ENCODE data around the gene SNX15. TPM values are rescaled to one million over a fixed set of nuclear protein-coding genes. Genes with fewer than 3 reads are reported as not detected.

SNX15 gene
- total RNA-seq, 1 donor from 2014 or later = 26.9 TPM

GRCh38 chr11:64994318-64994717, 32.9 kb upstream of the SNX15 start:
- H3K4me3 Mint-ChIP-seq (ENCODE audit: unreplicated experiment) = no peak overlapping the region
- no peak overlapping the region for H3K27ac Mint-ChIP-seq (ENCODE audit: unreplicated experiment)
- no peak for DNase-seq (ENCODE audit: extremely low spot score, unreplicated experiment)
- TF ChIP-seq, protein P1, sequence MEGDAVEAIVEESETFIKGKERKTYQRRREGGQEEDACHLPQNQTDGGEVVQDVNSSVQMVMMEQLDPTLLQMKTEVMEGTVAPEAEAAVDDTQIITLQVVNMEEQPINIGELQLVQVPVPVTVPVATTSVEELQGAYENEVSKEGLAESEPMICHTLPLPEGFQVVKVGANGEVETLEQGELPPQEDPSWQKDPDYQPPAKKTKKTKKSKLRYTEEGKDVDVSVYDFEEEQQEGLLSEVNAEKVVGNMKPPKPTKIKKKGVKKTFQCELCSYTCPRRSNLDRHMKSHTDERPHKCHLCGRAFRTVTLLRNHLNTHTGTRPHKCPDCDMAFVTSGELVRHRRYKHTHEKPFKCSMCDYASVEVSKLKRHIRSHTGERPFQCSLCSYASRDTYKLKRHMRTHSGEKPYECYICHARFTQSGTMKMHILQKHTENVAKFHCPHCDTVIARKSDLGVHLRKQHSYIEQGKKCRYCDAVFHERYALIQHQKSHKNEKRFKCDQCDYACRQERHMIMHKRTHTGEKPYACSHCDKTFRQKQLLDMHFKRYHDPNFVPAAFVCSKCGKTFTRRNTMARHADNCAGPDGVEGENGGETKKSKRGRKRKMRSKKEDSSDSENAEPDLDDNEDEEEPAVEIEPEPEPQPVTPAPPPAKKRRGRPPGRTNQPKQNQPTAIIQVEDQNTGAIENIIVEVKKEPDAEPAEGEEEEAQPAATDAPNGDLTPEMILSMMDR (IDR thresholded peaks at IDR 0.05) = no peak
- peaks cover 14% of the 10 kb centered on the region for H3K4me1 Mint-ChIP-seq (ENCODE audit: unreplicated experiment)
- no peaks in the 10 kb centered on the region for H3K9me3 Mint-ChIP-seq (ENCODE audit: unreplicated experiment)
- no peaks in the 10 kb centered on the region for H3K36me3 Mint-ChIP-seq (ENCODE audit: unreplicated experiment)
- peaks cover 2% of the 10 kb centered on the region for H3K27me3 Mint-ChIP-seq (ENCODE audit: unreplicated experiment)

DNA sequence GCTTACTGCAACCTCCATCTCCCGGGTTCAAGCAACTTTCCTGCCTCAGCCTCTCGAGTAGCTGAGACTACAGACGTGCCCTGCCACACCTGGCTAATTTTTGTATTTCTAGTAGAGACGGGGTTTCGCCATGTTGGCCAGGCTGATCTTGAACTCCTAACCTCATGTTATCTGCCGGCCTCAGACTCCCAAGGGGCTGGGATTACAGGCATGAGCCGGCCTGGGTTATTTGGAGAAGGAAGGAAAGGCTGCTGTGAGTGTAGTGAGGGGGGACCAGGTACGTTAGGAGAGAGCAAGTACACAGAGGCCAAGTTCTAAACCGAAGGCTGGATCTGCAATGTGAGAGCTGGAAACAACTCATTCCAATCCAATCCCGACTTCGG, 30.9 kb upstream of the SNX15 start:
- TF ChIP-seq, protein P1 (IDR thresholded peaks at IDR 0.05) = no peak
- Mint-ChIP-seq H3K27ac (ENCODE audit: unreplicated experiment) (no peak overlapping the region), H3K27me3 (ENCODE audit: unreplicated experiment) (peaks cover 2% of the 10 kb centered on the region), H3K4me3 (ENCODE audit: unreplicated experiment) (no peak overlapping the region), H3K4me1 (ENCODE audit: unreplicated experiment) (peaks cover 9% of the 10 kb centered on the region), H3K9me3 (ENCODE audit: unreplicated experiment) (no peaks in the 10 kb centered on the region), H3K36me3 (ENCODE audit: unreplicated experiment) (no peaks in the 10 kb centered on the region)
- DNase-seq (ENCODE audit: extremely low spot score, unreplicated experiment) = no peak

GRCh38 chr11:64996710-64997380, 30.4 kb upstream of the SNX15 start, which contains the start of gene BATF2:
BATF2 (minus strand) TSS chr11:64996971; CDS start chr11:64996914, 57 bp downstream.
- H3K4me1 Mint-ChIP-seq (ENCODE audit: unreplicated experiment) = peaks cover 9% of the 10 kb centered on the region
- peaks cover 2% of the 10 kb centered on the region for H3K27me3 Mint-ChIP-seq (ENCODE audit: unreplicated experiment)
- H3K36me3 Mint-ChIP-seq (ENCODE audit: unreplicated experiment) = no peaks in the 10 kb centered on the region
- TF ChIP-seq, protein P1 (IDR thresholded peaks at IDR 0.05) = peak; percentile 11
- no peak for DNase-seq (ENCODE audit: extremely low spot score, unreplicated experiment)
- H3K27ac Mint-ChIP-seq (ENCODE audit: unreplicated experiment) = no peak within 1 kb of the TSS
- H3K4me3 Mint-ChIP-seq (ENCODE audit: unreplicated experiment) = no peak within 1 kb of the TSS
- H3K9me3 Mint-ChIP-seq (ENCODE audit: unreplicated experiment) = no peaks in the 10 kb centered on the region

GRCh38 chr11:64998141-64998540, 29.1 kb upstream of the SNX15 start:
- H3K9me3 Mint-ChIP-seq (ENCODE audit: unreplicated experiment) = no peaks in the 10 kb centered on the region
- H3K4me3 Mint-ChIP-seq (ENCODE audit: unreplicated experiment) = no peak overlapping the region
- H3K4me1 Mint-ChIP-seq (ENCODE audit: unreplicated experiment) = peaks cover 9% of the 10 kb centered on the region
- DNase-seq (ENCODE audit: extremely low spot score, unreplicated experiment) = no peak
- no peak overlapping the region for H3K27ac Mint-ChIP-seq (ENCODE audit: unreplicated experiment)
- no peaks in the 10 kb centered on the region for H3K36me3 Mint-ChIP-seq (ENCODE audit: unreplicated experiment)
- peaks cover 2% of the 10 kb centered on the region for H3K27me3 Mint-ChIP-seq (ENCODE audit: unreplicated experiment)
- TF ChIP-seq, protein P1 (IDR thresholded peaks at IDR 0.05) = no peak

DNA sequence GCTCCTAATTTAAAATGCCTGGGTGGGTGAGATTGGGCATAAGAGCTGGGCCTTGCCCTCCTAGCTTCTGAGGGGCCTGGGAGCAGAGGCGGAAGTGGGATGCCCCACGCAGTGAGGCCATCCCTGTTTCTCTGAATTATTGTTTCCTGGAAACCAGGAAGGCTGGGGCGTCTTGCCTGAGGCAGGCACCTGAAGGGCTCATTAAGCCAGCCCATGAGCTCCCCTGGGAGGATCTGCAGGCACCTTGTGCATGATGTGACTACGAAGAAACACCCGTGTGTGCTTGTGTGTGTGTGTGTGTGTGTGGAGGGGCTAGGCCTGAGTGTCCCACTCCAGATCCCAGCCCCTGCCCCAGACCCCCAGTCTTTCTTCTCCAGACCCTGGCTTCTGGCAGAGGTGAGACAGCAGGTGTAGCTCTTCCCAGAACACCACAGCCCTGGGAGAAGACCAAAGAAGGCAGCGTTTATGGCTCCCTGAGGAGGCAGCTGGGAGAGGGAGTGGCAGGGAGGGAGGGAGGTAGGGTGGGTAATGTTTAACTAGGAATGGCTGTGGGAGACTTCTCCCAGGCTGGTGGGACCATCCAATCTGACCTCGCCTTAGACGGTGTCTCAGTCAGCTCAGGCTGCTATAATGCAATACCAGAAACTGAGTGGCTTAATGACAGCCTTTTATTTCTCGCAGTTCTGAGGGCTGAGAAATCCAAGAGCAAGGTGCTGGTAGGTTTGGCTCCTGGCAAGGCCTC, 28.4 kb upstream of the SNX15 start:
- H3K4me3 Mint-ChIP-seq (ENCODE audit: unreplicated experiment) = no peak overlapping the region
- peaks cover 9% of the 10 kb centered on the region for H3K4me1 Mint-ChIP-seq (ENCODE audit: unreplicated experiment)
- no peak overlapping the region for H3K27ac Mint-ChIP-seq (ENCODE audit: unreplicated experiment)
- no peak for DNase-seq (ENCODE audit: extremely low spot score, unreplicated experiment)
- H3K9me3 Mint-ChIP-seq (ENCODE audit: unreplicated experiment) = no peaks in the 10 kb centered on the region
- peaks cover 2% of the 10 kb centered on the region for H3K27me3 Mint-ChIP-seq (ENCODE audit: unreplicated experiment)
- TF ChIP-seq, protein P1 (IDR thresholded peaks at IDR 0.05) = no peak
- no peaks in the 10 kb centered on the region for H3K36me3 Mint-ChIP-seq (ENCODE audit: unreplicated experiment)
